PC-9 (cell line): Measurements from ENCODE around the gene RANBP10. TPM values are rescaled to one million over a fixed set of nuclear protein-coding genes. Genes with fewer than 3 reads are reported as not detected.
"Not testable (repeated sequence)": the region's sequence is repeated elsewhere in the genome, so short reads cannot be mapped to it uniquely, and the experiment has no call there.

ENCODE experiments used
- BruUV-seq: library from RNA; stranded (reverse); fragments of 400-500 nt; replicated peaks from 2 replicates; lab custom pipeline; 2021; lab: Mats Ljungman, UMichigan
- CTCF ChIA-PET: fragments of 300-600 bp; sonication (Branson Sonifier 250); formaldehyde crosslinking; loops from one replicate; lab custom pipeline; 2022; ENCODE audit warnings: antibody characterized with exemption; lab: Charles Lee
- POLR2A ChIA-PET: fragments of 300-600 bp; sonication (Branson Sonifier 250); formaldehyde crosslinking; loops from one replicate; lab custom pipeline; 2022; ENCODE audit warnings: antibody characterized with exemption; ENCODE audit not compliant: unreplicated experiment; lab: Charles Lee
- DNase-seq, 2 experiments: peaks; one replicate each; pipeline versions ENCODE4 v3.0.0 to v3.0.0-alpha.2; 2015 to 2022; ENCODE audit warnings: mixed read lengths in 1 of 2
- H2AFZ ChIP-seq: fragments of 200-600 bp; sonication (generic); 2 replicates; pipeline ENCODE4 v1.8.1; 2017; ENCODE audit warnings: antibody characterized with exemption
- H3F3A ChIP-seq: fragments of 200-600 bp; sonication (generic); 2 replicates; pipeline ENCODE4 v1.8.1; 2017; ENCODE audit warnings: antibody characterized with exemption, mild to moderate bottlenecking, low read depth; ENCODE audit not compliant: insufficient read depth
- H3K27ac ChIP-seq: fragments of 200-600 bp; sonication (generic); 2 replicates; pipeline ENCODE4 v1.6.1; 2016; ENCODE audit warnings: mixed run types
- H3K27me3 ChIP-seq: fragments of 200-600 bp; sonication (generic); 2 replicates; pipeline ENCODE4 v1.6.1; 2016; ENCODE audit warnings: low read depth, mixed run types; ENCODE audit not compliant: insufficient read depth
- H3K36me3 ChIP-seq: fragments of 200-600 bp; sonication (generic); 2 replicates; pipeline ENCODE4 v1.6.1; 2016; ENCODE audit warnings: low read depth, mixed run types
- H3K4me1 ChIP-seq: fragments of 200-600 bp; sonication (generic); replicated peaks from 2 replicates; pipeline ENCODE4 v1.6.1; 2016; ENCODE audit warnings: mixed run types; ENCODE audit not compliant: insufficient read depth
- H3K4me2 ChIP-seq: fragments of 200-600 bp; sonication (generic); 2 replicates; pipeline ENCODE4 v1.6.1; 2017; ENCODE audit warnings: mixed run types
- H3K4me3 ChIP-seq: fragments of 200-600 bp; sonication (generic); 2 replicates; pipeline ENCODE4 v1.6.1; 2016; ENCODE audit warnings: mixed run types
- H3K79me2 ChIP-seq: fragments of 200-600 bp; sonication (generic); 2 replicates; pipeline ENCODE4 v1.6.1; 2017; ENCODE audit warnings: low read depth, mixed run types
- H3K9me2 ChIP-seq: fragments of 200-600 bp; sonication (generic); 2 replicates; pipeline ENCODE4 v1.8.1; 2017; ENCODE audit warnings: mild to moderate bottlenecking; ENCODE audit not compliant: insufficient read depth
- H3K9me3 ChIP-seq: fragments of 200-600 bp; sonication (generic); 2 replicates; pipeline ENCODE4 v1.8.1; 2016; ENCODE audit warnings: low read depth; ENCODE audit not compliant: insufficient read depth
- H4K20me1 ChIP-seq: fragments of 200-600 bp; sonication (generic); 2 replicates; pipeline ENCODE4 v1.8.1; 2017; ENCODE audit not compliant: insufficient read depth
- CTCF ChIP-seq: fragments of 200-600 bp; sonication (generic); conservative IDR thresholded peaks from 2 replicates; pipeline ENCODE4 v1.6.1; 2017; ENCODE audit warnings: mixed run types, antibody characterized with exemption, mild to moderate bottlenecking, moderate library complexity
- EZH2 ChIP-seq: fragments of 200-600 bp; sonication (generic); IDR thresholded peaks from 2 replicates; pipeline ENCODE4 v1.8.0; 2017; ENCODE audit warnings: antibody characterized with exemption, low read depth
- intact Hi-C: fragments of 100-400 bp; cut with micrococcal nuclease; formaldehyde crosslinking; loops from one replicate; pipeline ENCODE4 v1.10.0; 2022; ENCODE audit not compliant: unreplicated experiment
- total RNA-seq: library from RNA; stranded (reverse); gene quantifications from 2 replicates; pipeline ENCODE4 v1.2.3, GENCODE V29; 2021

The RANBP10 gene
- total RNA-seq, 1 experiment from 2014 or later: 21.0 TPM

GRCh38 chr16:67694611-67695010, 111.7 kb downstream of the RANBP10 start:
- Histone ChIP-seq H3K36me3 (no peaks in the 10 kb centered on the region), H2AFZ (no peak overlapping the region), H3K9me3 (0 out of 2 replicates have a peak, but pooled peaks cover 4% of the 10 kb centered on the region), H3F3A (peaks cover 19% of the 10 kb centered on the region; the same call in 1 of the 2 replicates), H3K4me1 (peaks cover 23% of the 10 kb centered on the region), H3K9me2 (no peaks in the 10 kb centered on the region), H3K27me3 (no peaks in the 10 kb centered on the region), H3K4me3 (no peak overlapping the region), H4K20me1 (no peaks in the 10 kb centered on the region), H3K27ac (no peak overlapping the region), H3K79me2 (peaks cover 17% of the 10 kb centered on the region; the same call in 1 of the 2 replicates), H3K4me2 (no peak overlapping the region)
- no peak for TF ChIP-seq CTCF
- no peak for TF ChIP-seq EZH2
- BruUV-seq: no TSS peak
- no peak for DNase-seq
- ChIA-PET CTCF (no interaction called here), POLR2A (no interaction called here)
- intact Hi-C loops: no loop called here

- H3K4me1 ChIP-seq: peaks cover 23% of the 10 kb centered on the region
- H4K20me1 ChIP-seq, CTCF ChIA-PET, H3K27me3 ChIP-seq, H3K9me3 ChIP-seq, H3K27ac ChIP-seq, H3K9me2 ChIP-seq, H3K36me3 ChIP-seq, H3K4me3 ChIP-seq, BruUV-seq, intact Hi-C loops, H3K4me2 ChIP-seq, H2AFZ ChIP-seq, POLR2A ChIA-PET: not testable (repeated sequence)
- peaks cover 19% of the 10 kb centered on the region; the same call in 1 of the 2 replicates for H3F3A ChIP-seq
- peak in 1 of 2 experiments; percentile 40 for DNase-seq
- H3K79me2 ChIP-seq: peaks cover 14% of the 10 kb centered on the region; the same call in 1 of the 2 replicates
Observed at GRCh38 chr16:67693517-67694285, 112.7 kb downstream of the RANBP10 start.

- no peak overlapping the region for H3K27ac ChIP-seq
- no peaks in the 10 kb centered on the region for H3K36me3 ChIP-seq
- CTCF ChIA-PET: no interaction called here
Observed at GRCh38 chr16:67685388-67686112, 120.8 kb downstream of the RANBP10 start.

More at GRCh38 chr16:67685388-67686112, 120.8 kb downstream of the RANBP10 start:
- BruUV-seq: no TSS peak
- Histone ChIP-seq H2AFZ (no peak overlapping the region), H3F3A (peaks cover 3% of the 10 kb centered on the region; the same call in 1 of the 2 replicates), H3K79me2 (no peaks in the 10 kb centered on the region), H4K20me1 (no peaks in the 10 kb centered on the region), H3K9me2 (no peaks in the 10 kb centered on the region), H3K27me3 (no peaks in the 10 kb centered on the region), H3K4me3 (no peak overlapping the region), H3K4me2 (no peak overlapping the region), H3K4me1 (no peaks in the 10 kb centered on the region), H3K9me3 (no peaks in the 10 kb centered on the region)
- TF ChIP-seq EZH2 (no peak), CTCF (no peak)
- DNase-seq: no peak
- intact Hi-C loops: no loop called here
- POLR2A ChIA-PET: no interaction called here
